ENCODE measurements around the gene GDPD3.

GDPD3 gene, protein sequence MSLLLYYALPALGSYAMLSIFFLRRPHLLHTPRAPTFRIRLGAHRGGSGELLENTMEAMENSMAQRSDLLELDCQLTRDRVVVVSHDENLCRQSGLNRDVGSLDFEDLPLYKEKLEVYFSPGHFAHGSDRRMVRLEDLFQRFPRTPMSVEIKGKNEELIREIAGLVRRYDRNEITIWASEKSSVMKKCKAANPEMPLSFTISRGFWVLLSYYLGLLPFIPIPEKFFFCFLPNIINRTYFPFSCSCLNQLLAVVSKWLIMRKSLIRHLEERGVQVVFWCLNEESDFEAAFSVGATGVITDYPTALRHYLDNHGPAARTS

DNA sequence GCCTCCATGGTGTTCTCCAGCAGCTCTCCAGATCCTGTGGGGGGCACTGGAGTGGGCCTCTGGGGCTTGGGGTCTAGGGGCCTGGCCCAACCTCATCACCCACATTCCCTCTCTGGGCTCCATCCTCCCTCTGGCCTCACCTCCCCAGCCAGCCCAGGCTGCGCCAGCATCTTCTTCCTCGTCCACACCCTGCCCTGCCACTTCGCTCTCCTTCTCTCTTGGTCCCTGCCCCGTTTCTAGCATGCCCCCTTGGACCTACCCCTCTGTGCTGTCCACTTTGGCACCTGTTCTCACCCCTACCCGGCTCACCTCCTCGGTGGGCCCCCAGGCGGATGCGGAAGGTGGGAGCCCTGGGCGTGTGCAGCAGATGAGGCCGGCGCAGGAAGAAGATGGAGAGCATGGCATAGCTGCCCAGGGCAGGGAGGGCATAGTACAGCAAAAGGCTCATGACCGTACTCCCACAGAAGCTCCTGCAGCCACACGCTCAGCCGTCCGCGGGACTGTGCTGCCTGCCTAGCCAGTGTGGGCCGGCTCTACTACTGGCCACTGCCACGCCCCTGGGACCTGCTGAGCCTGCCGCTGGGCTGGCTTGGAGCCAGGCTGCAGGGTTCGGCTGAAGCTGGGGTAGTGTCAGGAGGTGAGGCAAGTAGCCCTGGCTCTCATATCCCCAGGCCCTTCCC lies at the start of gene GDPD3:
GDPD3 (minus strand) TSS at position 507 of the 680 bp plus-strand sequence; CDS start at position 448, 59 bp downstream.
- H3K9me3 ChIP-seq (ENCODE audit: control insufficient read depth, low read length), result no peaks in the 10 kb centered on the region
- no peak within 1 kb of the TSS for H3K4me3 ChIP-seq (ENCODE audit: low read length)
- H3K27me3 ChIP-seq (replicated peaks; ENCODE audit: control insufficient read depth, insufficient read depth, low read length), result no peaks in the 10 kb centered on the region
- H3K9ac ChIP-seq (ENCODE audit: low read length), result peak within 1 kb of the TSS; percentile 39
- H3K36me3 ChIP-seq (ENCODE audit: control insufficient read depth, insufficient read depth, low read length, severe bottlenecking), result peaks cover 35% of the 10 kb centered on the region
- DNase-seq (ENCODE audit: low read depth), result no peak
- peaks cover 14% of the 10 kb centered on the region for H3K4me1 ChIP-seq (ENCODE audit: control insufficient read depth, insufficient read depth, low read length)

DNA sequence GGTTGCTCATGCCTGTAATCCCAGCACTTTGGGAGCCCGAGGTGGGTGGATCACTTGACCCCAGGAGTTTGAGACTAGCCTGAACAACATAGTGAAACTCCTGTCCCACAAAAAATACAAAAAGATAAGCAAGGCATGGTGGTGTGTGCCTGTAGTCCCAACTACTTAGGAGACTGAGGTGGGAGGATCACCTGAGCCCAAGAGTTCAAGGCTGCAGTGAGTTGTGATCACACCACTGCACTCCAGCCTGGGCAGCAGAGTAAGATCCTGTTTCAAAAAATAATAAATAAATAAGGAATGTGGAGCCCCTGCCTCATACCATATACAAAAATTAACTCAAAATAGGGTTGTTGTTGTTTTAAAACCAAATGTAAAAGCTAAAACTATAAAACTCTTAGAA lies 43.9 kb upstream of the GDPD3 start:
- no peaks in the 10 kb centered on the region for H3K4me1 ChIP-seq (ENCODE audit: control insufficient read depth, insufficient read depth, low read length)
- H3K4me3 ChIP-seq (ENCODE audit: low read length), result no peak overlapping the region
- no peak for DNase-seq (ENCODE audit: low read depth)
- no peaks in the 10 kb centered on the region for H3K27me3 ChIP-seq (replicated peaks; ENCODE audit: control insufficient read depth, insufficient read depth, low read length)
- H3K9ac ChIP-seq (ENCODE audit: low read length), result no peak overlapping the region
- H3K36me3 ChIP-seq (ENCODE audit: control insufficient read depth, insufficient read depth, low read length, severe bottlenecking), result no peaks in the 10 kb centered on the region
- H3K9me3 ChIP-seq (ENCODE audit: control insufficient read depth, low read length), result no peaks in the 10 kb centered on the region

DNA sequence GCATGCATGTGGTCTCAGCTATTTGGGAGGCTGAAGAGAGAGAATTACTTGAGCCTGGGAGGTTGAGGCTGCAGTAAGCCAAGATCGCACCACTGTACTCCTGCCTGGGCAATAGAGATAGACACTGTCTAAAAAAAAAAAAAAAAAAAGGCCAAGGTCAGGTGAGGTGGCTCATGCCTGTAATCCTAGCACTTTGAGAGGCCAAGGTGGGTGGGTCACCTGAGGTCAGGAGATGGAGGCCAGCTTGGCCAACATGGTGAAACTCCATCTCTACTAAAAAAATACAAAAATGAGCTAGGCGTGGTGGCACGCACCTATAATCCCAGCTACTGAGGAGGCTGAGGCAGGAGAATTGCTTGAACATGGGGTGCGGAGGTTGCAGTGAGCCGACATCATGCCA lies 41.9 kb upstream of the GDPD3 start:
- Histone ChIP-seq H3K4me1 (ENCODE audit: control insufficient read depth, insufficient read depth, low read length) (no peaks in the 10 kb centered on the region), H3K9ac (ENCODE audit: low read length) (no peak overlapping the region), H3K36me3 (ENCODE audit: control insufficient read depth, insufficient read depth, low read length, severe bottlenecking) (no peaks in the 10 kb centered on the region), H3K9me3 (ENCODE audit: control insufficient read depth, low read length) (no peaks in the 10 kb centered on the region), H3K4me3 (ENCODE audit: low read length) (no peak overlapping the region), H3K27me3 (replicated peaks; ENCODE audit: control insufficient read depth, insufficient read depth, low read length) (no peaks in the 10 kb centered on the region)
- DNase-seq (ENCODE audit: low read depth), result no peak

DNA sequence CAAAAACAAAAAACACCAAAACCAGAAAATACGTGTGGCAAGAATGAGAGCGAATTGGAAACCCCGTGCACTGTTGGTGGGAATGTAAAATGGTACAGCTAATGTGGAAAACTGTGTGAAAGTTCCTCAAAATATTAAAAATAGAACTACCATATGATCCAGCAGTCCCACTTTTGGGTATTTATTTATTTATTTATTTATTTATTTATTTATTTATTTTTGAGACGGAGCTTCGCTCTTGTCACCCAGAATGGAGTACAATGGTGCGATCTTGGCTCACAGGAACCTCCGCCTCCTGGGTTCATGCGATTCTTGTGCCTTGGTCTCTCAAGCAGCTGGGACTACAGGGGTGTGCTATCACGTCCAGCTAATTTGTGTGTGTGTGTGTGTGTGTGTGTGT lies 39.2 kb upstream of the GDPD3 start:
- no peaks in the 10 kb centered on the region for H3K27me3 ChIP-seq (replicated peaks; ENCODE audit: control insufficient read depth, insufficient read depth, low read length)
- H3K36me3 ChIP-seq (ENCODE audit: control insufficient read depth, insufficient read depth, low read length, severe bottlenecking), result no peaks in the 10 kb centered on the region
- H3K4me1 ChIP-seq (ENCODE audit: control insufficient read depth, insufficient read depth, low read length), result no peaks in the 10 kb centered on the region
- DNase-seq (ENCODE audit: low read depth), result no peak
- no peak overlapping the region for H3K9ac ChIP-seq (ENCODE audit: low read length)
- peaks cover 15% of the 10 kb centered on the region for H3K9me3 ChIP-seq (ENCODE audit: control insufficient read depth, low read length)
- H3K4me3 ChIP-seq (ENCODE audit: low read length), result no peak overlapping the region

DNA sequence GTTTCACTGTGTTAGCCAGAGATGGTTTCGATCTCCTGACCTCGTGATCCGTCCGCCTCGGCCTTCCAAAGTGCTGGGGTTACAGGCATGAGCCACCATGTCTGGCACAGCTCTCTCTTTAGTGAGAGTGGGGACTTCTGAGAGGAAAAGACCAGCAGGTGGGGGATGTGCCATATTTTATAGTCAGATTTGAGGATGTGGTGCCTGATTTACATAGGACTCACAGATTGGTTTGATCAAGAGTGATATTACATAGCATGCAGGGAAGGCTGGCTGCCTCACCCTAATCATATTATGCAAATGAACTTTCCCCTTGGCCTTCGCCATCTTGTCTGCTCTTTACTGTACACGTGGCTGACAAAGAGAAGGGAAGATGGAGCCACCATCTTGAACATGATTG lies 37.8 kb upstream of the GDPD3 start:
- H3K4me3 ChIP-seq (ENCODE audit: low read length), result no peak overlapping the region
- H3K9ac ChIP-seq (ENCODE audit: low read length), result no peak overlapping the region
- H3K36me3 ChIP-seq (ENCODE audit: control insufficient read depth, insufficient read depth, low read length, severe bottlenecking), result no peaks in the 10 kb centered on the region
- peaks cover 15% of the 10 kb centered on the region for H3K9me3 ChIP-seq (ENCODE audit: control insufficient read depth, low read length)
- no peak for DNase-seq (ENCODE audit: low read depth)
- H3K27me3 ChIP-seq (replicated peaks; ENCODE audit: control insufficient read depth, insufficient read depth, low read length), result no peaks in the 10 kb centered on the region
- H3K4me1 ChIP-seq (ENCODE audit: control insufficient read depth, insufficient read depth, low read length), result no peaks in the 10 kb centered on the region

DNA sequence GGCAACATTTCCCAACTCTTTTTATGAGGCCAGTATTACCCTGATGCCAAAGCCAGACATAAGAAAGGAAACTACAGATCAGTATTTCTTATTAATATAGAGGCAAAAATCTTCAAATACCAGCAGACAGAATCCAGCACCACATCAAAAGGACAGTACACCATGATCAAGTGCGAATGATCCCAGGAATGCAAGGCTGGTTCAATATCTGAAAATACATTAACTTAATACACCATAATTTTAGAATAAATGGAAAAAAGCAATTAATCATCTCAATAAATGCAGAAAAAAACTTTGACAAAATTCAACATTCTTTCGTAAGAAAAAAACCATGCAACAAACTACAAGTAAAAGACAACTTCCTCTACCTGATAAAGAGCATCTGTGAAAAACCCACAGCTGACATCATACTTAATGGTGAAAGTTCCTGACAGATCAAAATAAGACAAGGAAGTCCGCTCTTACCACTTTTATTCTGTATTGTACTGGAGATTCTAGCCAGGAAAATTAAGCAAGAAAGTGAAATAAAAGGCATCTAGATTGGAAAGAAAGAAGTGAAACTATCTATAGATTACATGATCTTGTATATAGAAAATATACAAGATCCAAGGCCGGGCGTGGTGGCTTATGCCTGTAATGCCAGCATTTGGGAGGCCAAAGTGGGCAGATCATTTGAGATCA lies 36.1 kb upstream of the GDPD3 start:
- no peak for DNase-seq (ENCODE audit: low read depth)
- Histone ChIP-seq H3K27me3 (replicated peaks; ENCODE audit: control insufficient read depth, insufficient read depth, low read length) (no peaks in the 10 kb centered on the region), H3K9ac (ENCODE audit: low read length) (no peak overlapping the region), H3K36me3 (ENCODE audit: control insufficient read depth, insufficient read depth, low read length, severe bottlenecking) (no peaks in the 10 kb centered on the region), H3K9me3 (ENCODE audit: control insufficient read depth, low read length) (peaks cover 15% of the 10 kb centered on the region), H3K4me3 (ENCODE audit: low read length) (no peak overlapping the region), H3K4me1 (ENCODE audit: control insufficient read depth, insufficient read depth, low read length) (no peaks in the 10 kb centered on the region)

DNA sequence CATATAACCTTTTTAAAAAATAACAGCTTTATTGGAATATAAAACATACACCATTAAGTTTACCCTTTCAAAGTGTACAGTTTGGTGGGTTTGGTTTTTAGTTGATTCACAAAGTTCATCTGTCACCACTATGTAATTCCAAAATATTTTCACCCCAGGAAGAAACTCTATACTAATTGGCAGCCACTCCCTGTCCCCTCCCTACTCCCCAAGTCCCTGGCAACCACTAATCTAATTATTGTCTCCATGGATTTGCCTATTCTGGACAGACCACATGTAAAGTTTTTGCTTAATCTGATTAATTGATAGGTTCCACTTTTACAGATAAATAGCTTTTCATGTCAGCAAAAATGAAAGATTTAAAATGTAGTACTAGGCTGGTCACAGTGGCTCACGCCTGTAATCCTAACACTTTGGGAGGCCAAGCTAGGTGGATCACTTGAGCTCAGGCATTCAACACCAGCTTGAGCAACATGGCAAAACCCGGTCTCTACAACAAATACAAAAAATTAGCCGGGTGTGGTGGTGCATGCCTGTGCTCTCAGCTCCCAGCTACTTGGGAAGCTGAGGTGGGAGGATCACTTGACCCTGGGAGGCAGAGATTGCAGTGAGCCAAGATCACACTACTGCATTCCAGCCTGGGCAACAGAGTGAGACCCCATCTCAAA lies 34.6 kb upstream of the GDPD3 start:
- no peaks in the 10 kb centered on the region for H3K4me1 ChIP-seq (ENCODE audit: control insufficient read depth, insufficient read depth, low read length)
- no peak for DNase-seq (ENCODE audit: low read depth)
- no peaks in the 10 kb centered on the region for H3K27me3 ChIP-seq (replicated peaks; ENCODE audit: control insufficient read depth, insufficient read depth, low read length)
- no peak overlapping the region for H3K9ac ChIP-seq (ENCODE audit: low read length)
- H3K36me3 ChIP-seq (ENCODE audit: control insufficient read depth, insufficient read depth, low read length, severe bottlenecking), result no peaks in the 10 kb centered on the region
- H3K9me3 ChIP-seq (ENCODE audit: control insufficient read depth, low read length), result peaks cover 15% of the 10 kb centered on the region
- no peak overlapping the region for H3K4me3 ChIP-seq (ENCODE audit: low read length)

DNA sequence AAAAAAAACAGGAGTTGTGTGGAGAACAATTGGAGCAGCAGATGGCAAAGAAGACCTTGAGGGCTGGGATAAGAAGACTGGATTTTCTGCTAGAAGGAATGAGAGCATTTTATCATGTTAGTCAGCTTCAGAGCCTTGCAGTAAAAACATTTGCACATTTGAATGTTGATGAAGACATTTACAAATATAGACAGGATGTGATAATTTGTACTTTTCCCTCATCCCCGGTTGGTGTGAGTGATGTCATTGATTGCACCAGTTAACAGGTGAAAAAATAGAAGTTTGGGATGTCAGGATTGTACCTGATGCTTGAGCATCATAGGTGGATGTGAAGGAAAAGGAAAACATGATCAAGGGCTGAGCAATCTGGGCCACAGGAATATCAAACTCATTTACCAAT lies 32.3 kb upstream of the GDPD3 start:
- no peaks in the 10 kb centered on the region for H3K4me1 ChIP-seq (ENCODE audit: control insufficient read depth, insufficient read depth, low read length)
- H3K9me3 ChIP-seq (ENCODE audit: control insufficient read depth, low read length), result peaks cover 15% of the 10 kb centered on the region
- H3K36me3 ChIP-seq (ENCODE audit: control insufficient read depth, insufficient read depth, low read length, severe bottlenecking), result no peaks in the 10 kb centered on the region
- H3K27me3 ChIP-seq (replicated peaks; ENCODE audit: control insufficient read depth, insufficient read depth, low read length), result no peaks in the 10 kb centered on the region
- H3K4me3 ChIP-seq (ENCODE audit: low read length), result no peak overlapping the region
- no peak overlapping the region for H3K9ac ChIP-seq (ENCODE audit: low read length)
- no peak for DNase-seq (ENCODE audit: low read depth)

DNA sequence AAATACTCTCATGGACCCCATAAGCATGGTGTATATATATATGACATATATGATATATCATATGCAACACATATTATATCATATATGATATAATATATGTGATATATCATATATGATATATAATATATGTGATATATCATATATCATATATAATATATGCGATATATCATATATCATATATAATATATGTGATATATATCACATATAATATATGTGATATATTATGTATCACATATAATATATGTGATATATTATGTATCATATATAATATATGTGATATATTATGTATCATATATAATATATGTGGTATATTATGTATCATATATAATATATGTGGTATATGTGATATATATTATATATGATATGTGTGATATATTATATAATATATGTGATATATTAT lies 31.6 kb upstream of the GDPD3 start:
- Histone ChIP-seq H3K27me3 (replicated peaks; ENCODE audit: control insufficient read depth, insufficient read depth, low read length) (peaks cover 2% of the 10 kb centered on the region), H3K4me3 (ENCODE audit: low read length) (no peak overlapping the region), H3K9ac (ENCODE audit: low read length) (no peak overlapping the region), H3K9me3 (ENCODE audit: control insufficient read depth, low read length) (peaks cover 14% of the 10 kb centered on the region), H3K4me1 (ENCODE audit: control insufficient read depth, insufficient read depth, low read length) (no peaks in the 10 kb centered on the region), H3K36me3 (ENCODE audit: control insufficient read depth, insufficient read depth, low read length, severe bottlenecking) (no peaks in the 10 kb centered on the region)
- no peak for DNase-seq (ENCODE audit: low read depth)

DNA sequence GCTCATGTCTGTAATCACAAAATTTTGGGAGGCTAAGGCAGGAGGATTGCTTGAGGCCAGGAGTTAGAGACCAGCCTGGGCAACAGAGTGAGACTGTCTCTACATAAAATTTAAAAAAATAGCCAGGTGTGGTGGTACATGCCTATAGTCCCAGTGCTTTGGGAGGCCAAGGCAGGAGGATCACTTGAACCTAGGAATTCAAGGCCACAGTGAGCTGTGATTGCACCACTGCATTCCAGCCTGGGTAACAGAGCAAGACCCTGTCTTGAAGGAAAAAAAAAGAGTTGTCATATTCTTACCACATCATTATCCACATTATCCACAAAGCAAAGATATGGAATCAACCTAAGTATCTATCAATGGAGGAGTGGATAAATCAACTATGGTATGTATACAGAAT lies 30.7 kb upstream of the GDPD3 start:
- H3K4me1 ChIP-seq (ENCODE audit: control insufficient read depth, insufficient read depth, low read length), result no peaks in the 10 kb centered on the region
- H3K27me3 ChIP-seq (replicated peaks; ENCODE audit: control insufficient read depth, insufficient read depth, low read length), result peaks cover 3% of the 10 kb centered on the region
- H3K9me3 ChIP-seq (ENCODE audit: control insufficient read depth, low read length), result peaks cover 5% of the 10 kb centered on the region

DNA sequence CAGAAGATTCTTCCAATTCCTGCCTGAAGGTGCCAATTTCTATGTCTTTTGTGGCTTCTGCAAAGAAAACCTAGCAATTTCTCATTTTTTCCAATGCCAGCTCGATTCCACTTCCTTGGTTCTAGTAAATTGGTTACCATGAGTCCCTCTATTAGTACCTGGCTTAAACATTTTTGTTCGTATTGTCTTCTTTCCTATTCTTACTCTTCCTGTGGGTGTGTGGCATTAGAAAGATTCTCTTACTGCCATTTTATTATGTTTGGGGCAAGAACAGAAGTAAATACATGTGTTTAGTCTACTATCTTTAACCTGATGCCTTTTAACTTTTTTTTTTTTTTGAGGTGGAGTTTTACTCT lies 30.0 kb upstream of the GDPD3 start:
- no peak overlapping the region for H3K4me3 ChIP-seq (ENCODE audit: low read length)
- H3K4me1 ChIP-seq (ENCODE audit: control insufficient read depth, insufficient read depth, low read length), result no peaks in the 10 kb centered on the region
- no peak overlapping the region for H3K9ac ChIP-seq (ENCODE audit: low read length)
- no peaks in the 10 kb centered on the region for H3K36me3 ChIP-seq (ENCODE audit: control insufficient read depth, insufficient read depth, low read length, severe bottlenecking)
- DNase-seq (ENCODE audit: low read depth), result no peak
- H3K27me3 ChIP-seq (replicated peaks; ENCODE audit: control insufficient read depth, insufficient read depth, low read length), result peaks cover 3% of the 10 kb centered on the region
- H3K9me3 ChIP-seq (ENCODE audit: control insufficient read depth, low read length), result no peaks in the 10 kb centered on the region

More for the DNA sequence above, 30.7 kb upstream of the GDPD3 start:
- no peak overlapping the region for H3K4me3 ChIP-seq (ENCODE audit: low read length)
- DNase-seq (ENCODE audit: low read depth), result no peak
- H3K9ac ChIP-seq (ENCODE audit: low read length), result no peak overlapping the region
- no peaks in the 10 kb centered on the region for H3K36me3 ChIP-seq (ENCODE audit: control insufficient read depth, insufficient read depth, low read length, severe bottlenecking)

Measured in adipocyte (in vitro differentiated cells).